ENCODE results near the gene SOX5. TPM values are rescaled to one million over a fixed set of nuclear protein-coding genes. Genes with fewer than 3 reads are reported as not detected.

SOX5 gene
- total RNA-seq, 6 experiments from 2014 or later, result 14.8 to 34.3 (median 31.1) TPM

DNA sequence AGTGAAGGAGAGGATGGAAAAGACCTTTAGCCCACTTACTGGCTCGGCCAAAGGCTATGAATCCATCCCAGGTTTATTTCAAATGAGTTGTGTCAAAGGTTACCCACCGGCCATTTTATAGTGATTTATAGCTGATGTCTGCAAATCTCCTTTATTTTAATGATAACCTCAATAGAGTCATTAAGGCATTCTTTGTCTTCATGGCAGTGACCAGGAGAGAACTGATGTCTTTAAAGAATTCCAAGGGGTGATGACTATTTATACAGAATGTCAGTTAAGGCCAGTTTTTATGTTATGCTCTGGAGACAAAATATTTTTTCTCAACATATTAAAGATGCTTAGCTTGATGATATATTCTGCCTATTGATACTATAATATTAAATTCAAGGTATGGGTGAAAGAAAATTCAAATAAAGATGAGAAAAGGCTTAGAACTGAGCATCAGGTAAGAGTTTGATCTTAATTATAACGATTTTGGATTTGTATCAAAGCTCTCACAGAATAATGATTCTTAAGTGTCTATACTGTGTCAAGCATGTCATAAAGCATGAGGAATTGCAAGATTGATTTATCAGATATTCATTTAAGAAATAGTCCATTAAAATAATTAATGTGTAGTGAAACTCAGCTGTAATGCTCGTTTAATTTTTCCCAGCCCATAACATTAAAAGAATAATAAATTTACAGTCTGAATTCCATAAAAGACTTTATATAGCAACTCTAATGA is 361.5 kb downstream of the SOX5 start:
- WGBS (ENCODE audit: insufficient coverage, low coverage, low lambda C conversion rate, missing lambda C conversion rate), result 75% methylated on average over 4 of the region's 4 CpGs
- H3K4me3 ChIP-seq, result no peak overlapping the region
- no peaks in the 10 kb centered on the region for H3K9me3 ChIP-seq
- H3K27ac ChIP-seq, result no peak overlapping the region
- no peak for TF ChIP-seq POLR2A (IDR thresholded peaks at IDR 0.05)
- TF ChIP-seq, protein P1, sequence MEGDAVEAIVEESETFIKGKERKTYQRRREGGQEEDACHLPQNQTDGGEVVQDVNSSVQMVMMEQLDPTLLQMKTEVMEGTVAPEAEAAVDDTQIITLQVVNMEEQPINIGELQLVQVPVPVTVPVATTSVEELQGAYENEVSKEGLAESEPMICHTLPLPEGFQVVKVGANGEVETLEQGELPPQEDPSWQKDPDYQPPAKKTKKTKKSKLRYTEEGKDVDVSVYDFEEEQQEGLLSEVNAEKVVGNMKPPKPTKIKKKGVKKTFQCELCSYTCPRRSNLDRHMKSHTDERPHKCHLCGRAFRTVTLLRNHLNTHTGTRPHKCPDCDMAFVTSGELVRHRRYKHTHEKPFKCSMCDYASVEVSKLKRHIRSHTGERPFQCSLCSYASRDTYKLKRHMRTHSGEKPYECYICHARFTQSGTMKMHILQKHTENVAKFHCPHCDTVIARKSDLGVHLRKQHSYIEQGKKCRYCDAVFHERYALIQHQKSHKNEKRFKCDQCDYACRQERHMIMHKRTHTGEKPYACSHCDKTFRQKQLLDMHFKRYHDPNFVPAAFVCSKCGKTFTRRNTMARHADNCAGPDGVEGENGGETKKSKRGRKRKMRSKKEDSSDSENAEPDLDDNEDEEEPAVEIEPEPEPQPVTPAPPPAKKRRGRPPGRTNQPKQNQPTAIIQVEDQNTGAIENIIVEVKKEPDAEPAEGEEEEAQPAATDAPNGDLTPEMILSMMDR (IDR thresholded peaks at IDR 0.05), result no peak
- no peak for ATAC-seq
- intact Hi-C loops (cut with DNase I), result no loop called here
- H3K27me3 ChIP-seq, result no peaks in the 10 kb centered on the region
- no peaks in the 10 kb centered on the region for H3K36me3 ChIP-seq
- no peak for DNase-seq
- H3K4me1 ChIP-seq, result no peaks in the 10 kb centered on the region

DNA sequence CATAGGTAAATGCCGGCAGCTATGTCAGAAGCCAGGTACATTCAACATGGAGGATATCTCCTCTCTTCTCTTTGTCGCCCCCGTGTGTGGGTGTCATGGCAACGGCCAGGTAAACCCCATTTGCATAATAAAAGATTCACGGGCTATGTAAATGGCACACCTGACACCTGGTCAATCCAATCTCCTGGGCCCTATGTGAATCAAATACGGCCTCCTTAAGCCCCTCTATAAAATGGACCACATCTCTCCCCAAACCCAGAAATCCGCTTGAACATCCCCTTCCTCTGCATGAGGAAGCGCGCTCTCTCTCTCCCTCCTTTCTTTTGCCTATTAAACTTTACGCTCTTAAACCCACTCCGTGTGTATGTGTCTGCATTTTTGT is 363.7 kb downstream of the SOX5 start:
- Histone ChIP-seq H3K4me3 (no peak overlapping the region), H3K9me3 (no peaks in the 10 kb centered on the region), H3K36me3 (no peaks in the 10 kb centered on the region), H3K27me3 (no peaks in the 10 kb centered on the region), H3K4me1 (no peaks in the 10 kb centered on the region), H3K27ac (no peak overlapping the region)
- TF ChIP-seq, protein P1 (IDR thresholded peaks at IDR 0.05), result no peak
- no peak for TF ChIP-seq POLR2A (IDR thresholded peaks at IDR 0.05)
- intact Hi-C loops (cut with DNase I), result no loop called here
- ATAC-seq (no peak), DNase-seq (no peak)
- WGBS (ENCODE audit: insufficient coverage, low coverage, low lambda C conversion rate, missing lambda C conversion rate), result 82% methylated on average over 6 of the region's 11 CpGs

DNA sequence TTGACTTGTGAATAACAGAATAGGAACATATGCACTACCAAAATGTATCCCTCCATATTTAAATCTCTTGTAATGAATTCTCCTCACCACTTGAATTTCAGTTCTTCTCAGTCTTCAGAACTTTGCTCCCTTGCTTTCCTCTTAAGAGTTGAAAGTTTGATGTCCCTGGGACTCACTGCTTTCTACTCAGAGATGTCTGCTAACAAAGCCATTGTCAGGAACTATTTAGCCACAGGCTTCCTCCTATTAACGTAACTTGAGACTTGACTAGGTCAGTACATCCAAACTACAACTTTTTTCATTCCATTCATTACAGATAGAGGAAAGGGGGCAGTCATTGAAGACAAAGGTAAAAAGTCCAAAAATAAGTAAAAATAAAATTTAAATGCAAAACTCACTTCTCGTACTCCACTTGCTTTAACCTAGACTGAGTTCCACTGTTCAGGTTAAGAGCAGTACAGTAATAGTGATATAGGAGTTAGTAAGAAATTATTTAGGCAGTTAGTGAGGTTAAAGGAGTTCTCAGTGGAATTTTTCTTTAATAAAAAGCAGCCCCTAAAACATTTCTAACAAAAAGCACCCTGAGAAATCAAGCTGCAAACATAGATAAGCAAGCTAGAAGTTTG is 364.2 kb downstream of the SOX5 start:
- Histone ChIP-seq H3K27me3 (no peaks in the 10 kb centered on the region), H3K9me3 (no peaks in the 10 kb centered on the region), H3K27ac (no peak overlapping the region), H3K4me1 (no peaks in the 10 kb centered on the region), H3K36me3 (no peaks in the 10 kb centered on the region), H3K4me3 (no peak overlapping the region)
- 82% methylated on average over 2 of the region's 2 CpGs for WGBS (ENCODE audit: insufficient coverage, low coverage, low lambda C conversion rate, missing lambda C conversion rate)
- no peak for DNase-seq
- ATAC-seq, result no peak
- intact Hi-C loops (cut with DNase I), result no loop called here
- TF ChIP-seq, protein P1 (IDR thresholded peaks at IDR 0.05), result no peak
- no peak for TF ChIP-seq POLR2A (IDR thresholded peaks at IDR 0.05)

DNA sequence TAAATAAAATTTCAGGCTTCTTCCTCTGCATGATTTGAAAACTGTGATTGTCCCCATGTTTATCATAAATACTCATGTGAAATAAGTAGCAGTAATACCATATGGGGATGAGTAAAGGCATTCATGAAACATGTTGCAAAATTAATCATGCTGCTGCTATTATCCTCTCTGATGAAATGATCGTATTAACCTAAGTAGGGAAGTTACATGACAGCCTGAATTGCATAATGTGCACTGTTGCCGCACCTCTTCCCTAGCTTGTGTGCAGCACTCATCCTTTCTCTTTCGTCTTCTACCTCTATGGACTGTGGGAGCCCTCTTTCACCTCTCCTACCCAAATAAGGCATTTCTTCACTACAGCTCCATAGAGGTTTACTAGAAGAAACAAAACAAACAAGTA is 367.6 kb downstream of the SOX5 start:
- peak in 1 of 4 donors; percentile 10 for ATAC-seq
- TF ChIP-seq POLR2A (IDR thresholded peaks at IDR 0.05), result no peak
- TF ChIP-seq, protein P1 (IDR thresholded peaks at IDR 0.05), result no peak
- no peak for DNase-seq
- no peaks in the 10 kb centered on the region for H3K4me1 ChIP-seq
- no peaks in the 10 kb centered on the region for H3K27me3 ChIP-seq
- H3K9me3 ChIP-seq, result no peaks in the 10 kb centered on the region
- 65% methylated on average over 3 of the region's 3 CpGs for WGBS (ENCODE audit: insufficient coverage, low coverage, low lambda C conversion rate, missing lambda C conversion rate)
- intact Hi-C loops (cut with DNase I), result no loop called here
- H3K36me3 ChIP-seq, result no peaks in the 10 kb centered on the region
- H3K27ac ChIP-seq, result no peak overlapping the region
- H3K4me3 ChIP-seq, result no peak overlapping the region

Measured in right lobe of liver (tissue), 6 donors.